ENCODE measurements around the gene SELENON.

SELENON gene

GRCh38 chr1:25774921-25775771 lies 24.8 kb upstream of the SELENON start:
- Histone ChIP-seq H3K36me3 (ENCODE audit: control insufficient read depth in 2 of 2, insufficient read depth in 1 of 2, low read length in 2 of 2) (no peaks in the 10 kb centered on the region), H3K4me3 (ENCODE audit: low read depth, low read length) (no peak overlapping the region), H3K27ac (ENCODE audit: extremely low read depth, low read depth, low read length) (no peak overlapping the region), H3K9me3 (ENCODE audit: control insufficient read depth, insufficient read depth, low read depth, low read length) (no peaks in the 10 kb centered on the region), H3K4me1 (ENCODE audit: control insufficient read depth, insufficient read depth, low read length) (peaks cover 25% of the 10 kb centered on the region)
- TF ChIP-seq ZNF692 (tag by site-specific recombination; IDR thresholded peaks at IDR 0.05), result peak; percentile 95
- no peak for TF ChIP-seq ZNF629 (tag by site-specific recombination; IDR thresholded peaks at IDR 0.05)
- TF ChIP-seq ZIC2 (tag by site-specific recombination; IDR thresholded peaks at IDR 0.05), result peak; percentile 91
- TF ChIP-seq OSR2 (tag by site-specific recombination; IDR thresholded peaks at IDR 0.05), result peak; percentile 69
- TF ChIP-seq ZNF223 (tag by site-specific recombination; IDR thresholded peaks at IDR 0.05), result no peak
- no peak for TF ChIP-seq ZNF157 (tag by site-specific recombination; IDR thresholded peaks at IDR 0.05)
- TF ChIP-seq EGR2 (tag by site-specific recombination; IDR thresholded peaks at IDR 0.05; ENCODE audit: low read depth), result peak; percentile 49
- TF ChIP-seq ZFHX2 (tag by site-specific recombination; conservative IDR thresholded peaks at IDR 0.05), result peak; percentile 66
- TF ChIP-seq ZNF664 (tag by site-specific recombination; IDR thresholded peaks at IDR 0.05), result no peak
- no peak for TF ChIP-seq ZNF701 (tag by site-specific recombination; IDR thresholded peaks at IDR 0.05)
- no peak for TF ChIP-seq HOXA7 (CRISPR knock-in tag; IDR thresholded peaks at IDR 0.05; ENCODE audit: borderline replicate concordance)
- peak; percentile 95 for TF ChIP-seq ZFP69B (tag by site-specific recombination; IDR thresholded peaks at IDR 0.05)
- peak; percentile 98 for TF ChIP-seq GLIS1 (tag by site-specific recombination; IDR thresholded peaks at IDR 0.05)
- 0 out of 2 replicates have a peak, but pooled peaks have one; percentile 13 for TF ChIP-seq FEZF1 (tag by site-specific recombination; IDR thresholded peaks at IDR 0.05)
- peak; percentile 20; the same call in 1 of the 2 replicates for TF ChIP-seq GLIS2 (tag by site-specific recombination; IDR thresholded peaks at IDR 0.05)
- peak; percentile 74 for TF ChIP-seq ZBTB20 (tag by site-specific recombination; IDR thresholded peaks at IDR 0.05)
- peak; percentile 45; the same call in 1 of the 2 replicates for TF ChIP-seq ZNF600 (tag by site-specific recombination; IDR thresholded peaks at IDR 0.05)
- TF ChIP-seq ZBTB1 (tag by site-specific recombination; IDR thresholded peaks at IDR 0.05), result no peak
- TF ChIP-seq ZNF426 (tag by site-specific recombination; IDR thresholded peaks at IDR 0.05), result no peak
- no peak for TF ChIP-seq KLF8 (tag by site-specific recombination; IDR thresholded peaks at IDR 0.05)
- no peak for TF ChIP-seq PRDM10 (tag by site-specific recombination; IDR thresholded peaks at IDR 0.05)
- TF ChIP-seq, protein P1, sequence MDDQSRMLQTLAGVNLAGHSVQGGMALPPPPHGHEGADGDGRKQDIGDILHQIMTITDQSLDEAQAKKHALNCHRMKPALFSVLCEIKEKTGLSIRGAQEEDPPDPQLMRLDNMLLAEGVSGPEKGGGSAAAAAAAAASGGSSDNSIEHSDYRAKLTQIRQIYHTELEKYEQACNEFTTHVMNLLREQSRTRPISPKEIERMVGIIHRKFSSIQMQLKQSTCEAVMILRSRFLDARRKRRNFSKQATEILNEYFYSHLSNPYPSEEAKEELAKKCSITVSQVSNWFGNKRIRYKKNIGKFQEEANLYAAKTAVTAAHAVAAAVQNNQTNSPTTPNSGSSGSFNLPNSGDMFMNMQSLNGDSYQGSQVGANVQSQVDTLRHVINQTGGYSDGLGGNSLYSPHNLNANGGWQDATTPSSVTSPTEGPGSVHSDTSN (CRISPR knock-in tag; IDR thresholded peaks at IDR 0.05), result no peak
- TF ChIP-seq TCF7L2 (IDR thresholded peaks at IDR 0.05; ENCODE audit: borderline replicate concordance, low read depth, low read length), result peak; percentile 71; the same call in 1 of the 2 replicates
- peak; percentile 91 for TF ChIP-seq SP7 (tag by site-specific recombination; IDR thresholded peaks at IDR 0.05)
- TF ChIP-seq ZNF114 (tag by site-specific recombination; IDR thresholded peaks at IDR 0.05), result no peak
- TF ChIP-seq, protein P2, sequence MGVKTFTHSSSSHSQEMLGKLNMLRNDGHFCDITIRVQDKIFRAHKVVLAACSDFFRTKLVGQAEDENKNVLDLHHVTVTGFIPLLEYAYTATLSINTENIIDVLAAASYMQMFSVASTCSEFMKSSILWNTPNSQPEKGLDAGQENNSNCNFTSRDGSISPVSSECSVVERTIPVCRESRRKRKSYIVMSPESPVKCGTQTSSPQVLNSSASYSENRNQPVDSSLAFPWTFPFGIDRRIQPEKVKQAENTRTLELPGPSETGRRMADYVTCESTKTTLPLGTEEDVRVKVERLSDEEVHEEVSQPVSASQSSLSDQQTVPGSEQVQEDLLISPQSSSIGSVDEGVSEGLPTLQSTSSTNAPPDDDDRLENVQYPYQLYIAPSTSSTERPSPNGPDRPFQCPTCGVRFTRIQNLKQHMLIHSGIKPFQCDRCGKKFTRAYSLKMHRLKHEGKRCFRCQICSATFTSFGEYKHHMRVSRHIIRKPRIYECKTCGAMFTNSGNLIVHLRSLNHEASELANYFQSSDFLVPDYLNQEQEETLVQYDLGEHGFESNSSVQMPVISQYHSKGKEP (tag by site-specific recombination; IDR thresholded peaks at IDR 0.05), result peak; percentile 40
- no peak for TF ChIP-seq ZNF341 (tag by site-specific recombination; IDR thresholded peaks at IDR 0.05; ENCODE audit: low read depth)
- TF ChIP-seq ZFP37 (tag by site-specific recombination; IDR thresholded peaks at IDR 0.05), result no peak
- TF ChIP-seq, protein P3, sequence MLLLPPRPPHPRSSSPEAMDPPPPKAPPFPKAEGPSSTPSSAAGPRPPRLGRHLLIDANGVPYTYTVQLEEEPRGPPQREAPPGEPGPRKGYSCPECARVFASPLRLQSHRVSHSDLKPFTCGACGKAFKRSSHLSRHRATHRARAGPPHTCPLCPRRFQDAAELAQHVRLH (tag by site-specific recombination; IDR thresholded peaks at IDR 0.05), result no peak
- CTCF ChIA-PET, result interaction anchor here (0.9 to 1.5 kb wide), 2 partner anchors 8 to 21 kb away, joined by 3 to 4 read pairs; no protein-coding TSS in a partner anchor
- POLR2A ChIA-PET, result interaction anchor here (0.6 kb wide), 1 partner anchor 524 kb away, joined by 7 read pairs; no protein-coding TSS in a partner anchor

All from HEK293 (cell line).